ENCODE results near the gene CDH12.

DNA sequence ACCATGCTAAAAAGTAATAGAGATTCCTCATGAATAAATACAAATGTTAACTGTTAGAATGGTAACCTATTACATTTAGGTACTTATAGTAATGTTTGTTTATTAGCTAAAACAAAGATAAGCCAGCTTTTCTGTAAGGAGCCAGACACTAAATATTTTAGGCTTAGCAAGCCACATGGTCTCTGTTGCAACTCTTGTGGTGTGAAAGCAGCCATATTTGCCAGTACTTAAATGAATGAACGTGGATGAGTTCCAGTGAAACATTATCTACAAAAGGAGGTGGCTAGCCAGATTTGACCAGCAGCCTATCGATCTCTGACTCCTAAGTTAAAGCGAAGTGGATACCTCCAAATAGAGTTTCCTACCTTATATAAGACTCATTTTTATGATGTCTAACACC is 331.6 kb downstream of the CDH12 start:
- TF ChIP-seq, protein P1, sequence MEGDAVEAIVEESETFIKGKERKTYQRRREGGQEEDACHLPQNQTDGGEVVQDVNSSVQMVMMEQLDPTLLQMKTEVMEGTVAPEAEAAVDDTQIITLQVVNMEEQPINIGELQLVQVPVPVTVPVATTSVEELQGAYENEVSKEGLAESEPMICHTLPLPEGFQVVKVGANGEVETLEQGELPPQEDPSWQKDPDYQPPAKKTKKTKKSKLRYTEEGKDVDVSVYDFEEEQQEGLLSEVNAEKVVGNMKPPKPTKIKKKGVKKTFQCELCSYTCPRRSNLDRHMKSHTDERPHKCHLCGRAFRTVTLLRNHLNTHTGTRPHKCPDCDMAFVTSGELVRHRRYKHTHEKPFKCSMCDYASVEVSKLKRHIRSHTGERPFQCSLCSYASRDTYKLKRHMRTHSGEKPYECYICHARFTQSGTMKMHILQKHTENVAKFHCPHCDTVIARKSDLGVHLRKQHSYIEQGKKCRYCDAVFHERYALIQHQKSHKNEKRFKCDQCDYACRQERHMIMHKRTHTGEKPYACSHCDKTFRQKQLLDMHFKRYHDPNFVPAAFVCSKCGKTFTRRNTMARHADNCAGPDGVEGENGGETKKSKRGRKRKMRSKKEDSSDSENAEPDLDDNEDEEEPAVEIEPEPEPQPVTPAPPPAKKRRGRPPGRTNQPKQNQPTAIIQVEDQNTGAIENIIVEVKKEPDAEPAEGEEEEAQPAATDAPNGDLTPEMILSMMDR (IDR thresholded peaks at IDR 0.05; ENCODE audit: low read depth, low read length, missing input control), result no peak
- TF ChIP-seq EGR1 (IDR thresholded peaks at IDR 0.05; ENCODE audit: low read depth in 2 of 2) (no peak), RXRA (IDR thresholded peaks at IDR 0.05) (no peak), JUND (IDR thresholded peaks at IDR 0.05) (no peak), YY1 (IDR thresholded peaks at IDR 0.05) (no peak)
